CD4-positive, alpha-beta T cell treated with Interleukin-17A for 4 hours (primary cell): ENCODE results near the gene BAD.

Experiments
- DNase-seq: peaks from one replicate; pipeline ENCODE4 v3.0.0-alpha.2; 2020; ENCODE audit warnings: mixed read lengths

Gene BAD

DNA sequence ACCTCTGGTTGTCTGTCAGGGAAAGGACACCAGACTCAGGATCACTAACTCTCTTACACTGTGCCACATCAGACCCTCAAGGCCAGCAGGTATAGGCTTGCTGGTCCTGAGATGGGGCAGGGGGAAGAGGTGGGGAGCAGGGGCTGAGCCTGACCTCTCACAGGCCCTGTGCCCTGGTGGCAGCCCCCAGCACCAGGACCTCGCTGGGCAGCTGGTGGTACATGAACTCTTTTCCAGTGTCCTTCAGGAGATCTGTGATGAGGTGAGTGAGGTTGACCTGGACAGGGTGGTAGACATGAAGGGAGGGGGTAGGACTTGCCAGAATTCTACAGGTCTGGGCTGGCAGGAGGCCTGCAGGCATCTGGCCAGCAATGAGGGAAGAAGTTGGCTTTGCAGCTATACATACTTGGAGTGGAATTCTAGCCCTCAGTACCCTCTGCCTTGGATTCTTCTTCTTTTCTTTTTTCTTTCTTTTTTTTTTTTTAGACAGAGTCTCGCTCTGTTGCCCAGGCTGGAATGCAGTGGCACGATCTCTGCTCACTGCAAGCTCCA is 57.0 kb downstream of the BAD start:
- no peak for DNase-seq

DNA sequence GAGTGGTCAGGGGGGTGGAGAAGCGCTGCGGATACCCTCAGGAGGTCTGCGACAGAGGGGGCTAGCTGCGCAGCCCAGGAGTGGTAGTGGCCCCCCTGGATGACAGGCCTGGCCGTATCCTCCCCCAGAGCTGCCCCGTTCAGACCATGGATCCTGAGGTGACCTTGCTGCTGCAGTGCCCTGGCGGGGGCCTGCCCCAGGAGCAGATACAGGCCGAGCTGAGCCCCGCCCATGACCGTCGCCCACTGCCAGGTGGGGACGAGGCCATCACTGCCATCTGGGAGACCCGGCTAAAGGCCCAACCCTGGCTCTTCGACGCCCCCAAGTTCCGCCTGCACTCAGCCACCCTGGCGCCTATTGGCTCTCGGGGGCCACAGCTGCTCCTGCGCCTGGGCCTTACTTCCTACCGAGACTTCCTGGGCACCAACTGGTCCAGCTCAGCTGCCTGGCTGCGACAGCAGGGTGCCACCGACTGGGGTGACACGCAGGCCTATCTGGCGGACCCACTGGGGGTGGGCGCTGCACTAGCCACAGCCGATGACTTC is 57.9 kb downstream of the BAD start:
- peak; percentile 72 for DNase-seq

DNA sequence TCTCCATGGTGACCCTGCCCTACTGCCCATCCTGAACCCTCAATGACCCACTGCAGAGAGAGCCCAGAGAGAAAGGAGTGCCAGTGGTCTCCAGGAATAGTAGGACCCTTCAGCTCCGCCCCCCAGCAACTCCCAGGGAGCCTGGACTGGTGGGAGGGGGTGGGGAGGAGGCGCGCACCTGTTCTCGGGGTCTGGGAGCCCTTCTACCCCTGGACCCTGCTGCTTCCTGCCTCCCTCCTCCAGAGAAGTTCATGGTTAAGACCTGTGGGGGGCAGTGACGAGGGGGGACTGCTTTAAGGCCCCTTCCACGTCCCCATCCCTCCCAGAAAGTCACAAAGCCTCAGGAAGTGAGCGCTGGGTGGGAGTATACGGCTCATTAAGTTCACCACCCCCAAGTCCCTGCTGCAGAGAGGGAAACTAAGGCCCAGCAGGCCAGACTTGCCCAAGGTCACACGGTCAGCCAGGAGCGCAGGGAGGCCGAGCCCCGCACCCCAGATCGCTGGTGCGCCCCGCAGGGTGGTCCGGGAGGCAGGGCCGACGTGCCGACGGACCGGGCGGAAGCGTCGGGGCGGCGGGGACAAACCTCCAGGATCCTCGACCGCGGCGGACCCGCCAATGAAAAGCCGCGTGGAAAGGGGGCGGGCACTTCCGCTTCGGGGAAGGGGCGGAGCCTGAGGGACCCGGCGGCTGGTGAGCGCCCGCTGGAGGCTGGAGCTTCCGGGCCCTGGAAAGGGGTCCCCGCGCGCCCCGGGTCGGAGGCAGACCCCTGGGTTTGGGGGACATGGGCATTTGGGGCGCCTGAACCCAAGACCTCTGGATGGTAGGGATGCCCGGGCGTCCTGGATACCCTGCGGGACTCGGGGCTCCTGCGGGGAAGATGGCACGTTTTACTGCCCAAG is 58.6 kb downstream of the BAD start, which contains the start of the genes NUDT22 and TRPT1:
Gene NUDT22, plus strand, starts transcription at position 667 of the 899 bp plus-strand sequence. CDS start 379 bp downstream, outside the sequence.
Gene TRPT1, minus strand, starts transcription at position 579 of the 899 bp plus-strand sequence. Its CDS starts 326 bp downstream, at position 253.
- DNase-seq = peak; percentile 96

DNA sequence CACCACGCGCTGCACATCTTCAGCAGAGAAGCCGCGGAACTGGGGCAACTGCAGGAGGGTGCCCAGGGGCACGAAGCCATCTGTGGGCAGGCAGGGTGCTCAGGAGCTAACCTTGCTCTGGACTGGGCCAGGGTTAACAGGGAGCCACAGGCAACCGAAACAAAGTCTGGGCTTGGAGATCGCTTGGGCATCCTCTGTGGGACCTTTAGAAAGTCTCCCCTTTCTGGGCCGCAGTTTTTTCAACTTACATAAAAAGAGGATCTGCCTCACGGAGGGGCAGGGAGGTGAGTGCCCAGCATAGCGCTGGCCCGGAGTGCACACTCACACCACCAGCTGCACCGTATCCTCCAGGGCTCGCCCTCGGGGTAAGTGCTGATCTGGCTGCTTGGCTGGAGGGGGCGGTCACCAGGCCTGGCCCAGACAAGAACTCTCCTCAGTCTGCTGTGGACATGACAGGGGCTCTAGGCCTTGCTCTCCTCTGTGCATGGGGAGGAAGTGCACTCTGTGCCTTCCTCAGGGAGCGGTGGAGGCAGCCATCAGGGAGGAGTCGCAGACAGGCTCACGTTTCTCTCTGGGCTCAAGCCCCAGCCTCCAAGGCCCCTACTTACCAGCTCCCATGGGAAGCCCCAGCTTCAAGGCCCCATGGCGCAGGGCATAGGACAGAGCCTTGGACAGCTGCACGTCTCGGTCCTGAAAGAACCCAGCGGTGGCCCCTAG is 59.4 kb downstream of the BAD start:
- no peak for DNase-seq

DNA sequence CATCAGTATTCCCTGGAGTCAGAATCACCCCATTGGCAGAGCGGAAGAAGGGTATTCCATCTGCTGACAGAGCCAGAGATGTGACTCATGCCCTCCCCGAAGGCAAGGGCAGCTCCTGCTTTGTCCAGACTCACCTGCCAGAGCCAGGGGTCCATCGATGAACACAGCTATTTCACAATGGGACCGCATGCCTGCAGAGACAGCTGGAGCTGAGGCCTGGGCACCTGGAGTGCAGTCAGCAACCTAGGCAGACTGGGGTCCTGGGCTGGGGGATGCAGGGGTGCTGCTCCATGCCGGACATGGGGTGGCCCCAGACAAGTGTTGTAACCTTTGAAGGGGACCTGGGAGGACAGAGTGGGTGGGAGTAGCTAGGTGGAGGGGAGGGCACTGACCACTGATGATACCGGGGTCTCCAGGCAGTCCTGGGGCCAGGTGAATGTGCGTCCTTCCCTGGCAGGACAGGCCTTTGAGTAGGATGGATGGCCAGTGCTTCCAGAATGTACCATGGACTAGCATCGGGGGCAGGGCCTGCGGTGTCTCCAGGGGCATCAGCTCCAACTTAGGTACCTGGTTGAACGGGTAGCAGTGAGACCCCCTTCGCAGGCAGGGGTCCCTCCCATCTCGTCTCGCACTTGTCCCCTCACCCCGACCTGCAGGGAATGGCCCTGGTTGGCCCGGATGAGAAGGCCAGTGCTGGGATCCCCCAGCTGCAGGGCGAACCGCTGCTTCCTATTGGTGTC is 60.1 kb downstream of the BAD start:
- no peak for DNase-seq

DNA sequence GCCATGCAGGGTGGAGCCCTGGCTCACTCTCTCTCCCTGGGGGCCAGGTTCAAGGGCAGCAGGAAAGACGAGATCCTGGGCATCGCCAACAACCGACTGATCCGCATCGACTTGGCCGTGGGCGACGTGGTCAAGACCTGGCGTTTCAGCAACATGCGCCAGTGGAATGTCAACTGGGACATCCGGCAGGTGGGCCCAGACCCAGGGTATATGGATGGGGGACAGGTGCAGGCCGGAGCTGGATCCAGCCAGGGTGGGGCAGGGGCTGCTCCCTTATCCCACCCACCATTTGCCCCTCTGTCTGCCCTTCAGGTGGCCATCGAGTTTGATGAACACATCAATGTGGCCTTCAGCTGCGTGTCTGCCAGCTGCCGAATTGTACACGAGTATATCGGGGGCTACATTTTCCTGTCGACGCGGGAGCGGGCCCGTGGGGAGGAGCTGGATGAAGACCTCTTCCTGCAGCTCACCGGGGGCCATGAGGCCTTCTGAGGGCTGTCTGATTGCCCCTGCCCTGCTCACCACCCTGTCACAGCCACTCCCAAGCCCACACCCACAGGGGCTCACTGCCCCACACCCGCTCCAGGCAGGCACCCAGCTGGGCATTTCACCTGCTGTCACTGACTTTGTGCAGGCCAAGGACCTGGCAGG is 61.3 kb downstream of the BAD start:
- no peak for DNase-seq

DNA sequence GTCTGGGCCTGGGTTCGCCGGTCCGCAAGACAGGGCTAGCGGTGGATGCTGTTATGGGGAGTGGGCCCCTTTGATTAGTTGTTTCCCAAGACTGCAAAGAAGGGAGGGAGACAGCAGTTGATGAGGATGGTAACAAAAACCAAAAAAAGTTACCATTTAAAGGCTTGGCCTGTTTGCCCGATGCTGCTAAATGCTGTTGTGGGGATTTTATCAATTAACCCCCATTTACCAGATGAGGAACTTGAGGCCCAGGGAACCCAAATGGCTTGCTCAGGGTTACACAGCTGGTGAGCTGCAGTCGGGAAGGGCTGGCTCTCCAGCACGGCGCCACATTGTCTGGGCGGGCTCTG is 61.8 kb downstream of the BAD start:
- DNase-seq = no peak

DNA sequence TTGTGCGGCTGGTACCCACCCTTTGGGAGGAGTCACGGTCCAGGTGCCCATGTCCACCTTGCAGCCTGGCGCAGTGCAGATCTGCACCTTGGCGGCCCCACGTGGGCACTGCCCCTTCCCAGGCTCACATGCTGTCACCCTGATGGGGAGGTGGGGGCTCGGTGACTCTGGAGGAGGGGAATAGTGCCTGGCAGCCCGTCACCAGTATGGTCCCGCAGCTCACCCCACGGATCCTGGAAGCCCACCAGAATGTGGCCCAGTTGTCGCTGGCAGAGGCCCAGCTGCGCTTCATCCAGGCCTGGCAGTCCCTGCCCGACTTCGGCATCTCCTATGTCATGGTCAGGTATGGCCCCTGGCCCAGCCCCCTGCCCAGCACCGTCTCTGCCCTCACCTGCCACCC is 63.7 kb downstream of the BAD start:
- DNase-seq = no peak

DNA sequence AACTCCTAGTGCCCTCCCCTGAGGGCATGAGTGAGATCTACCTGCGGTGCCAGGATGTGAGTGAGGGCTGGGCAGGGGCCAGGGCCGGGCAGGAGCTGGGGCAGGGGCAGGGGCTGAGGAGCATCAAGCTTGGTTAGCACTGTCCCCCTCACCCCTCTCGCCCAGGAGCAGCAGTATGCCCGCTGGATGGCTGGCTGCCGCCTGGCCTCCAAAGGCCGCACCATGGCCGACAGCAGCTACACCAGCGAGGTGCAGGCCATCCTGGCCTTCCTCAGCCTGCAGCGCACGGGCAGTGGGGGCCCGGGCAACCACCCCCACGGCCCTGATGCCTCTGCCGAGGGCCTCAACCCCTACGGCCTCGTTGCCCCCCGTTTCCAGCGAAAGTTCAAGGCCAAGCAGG is 64.2 kb downstream of the BAD start:
- DNase-seq = no peak
